Measurements from ENCODE around the gene FDX1. TPM values are rescaled to one million over a fixed set of nuclear protein-coding genes. Genes with fewer than 3 reads are reported as not detected.

The FDX1 gene
- total RNA-seq, 1 donor from 2014 or later, result 13.0 TPM

GRCh38 chr11:110507328-110507727 lies 77.6 kb downstream of the FDX1 start:
- no peak overlapping the region for H3K4me3 Mint-ChIP-seq
- H3K9ac ChIP-seq, result no peak overlapping the region
- no peaks in the 10 kb centered on the region for H4K20me1 ChIP-seq (ENCODE audit: low read depth)
- no peaks in the 10 kb centered on the region for H3K79me2 ChIP-seq (ENCODE audit: low read depth)
- no peaks in the 10 kb centered on the region for H3K9me3 Mint-ChIP-seq
- no peaks in the 10 kb centered on the region for H3K4me1 ChIP-seq
- no peaks in the 10 kb centered on the region for H3K36me3 Mint-ChIP-seq
- H3K9me3 ChIP-seq (ENCODE audit: low read depth), result no peaks in the 10 kb centered on the region
- H3K36me3 ChIP-seq, result no peaks in the 10 kb centered on the region
- no peak for DNase-seq (ENCODE audit: low spot score)
- H3K4me2 ChIP-seq, result no peak overlapping the region
- H3F3A ChIP-seq (ENCODE audit: low read depth), result no peaks in the 10 kb centered on the region
- no peak overlapping the region for H3K4me3 ChIP-seq
- H3K27me3 ChIP-seq, result no peaks in the 10 kb centered on the region
- TF ChIP-seq EZH2phosphoT487 (IDR thresholded peaks at IDR 0.05) (no peak), CTCF (IDR thresholded peaks at IDR 0.05) (no peak), EZH2 (IDR thresholded peaks at IDR 0.05) (no peak)
- H3K27ac Mint-ChIP-seq, result no peak overlapping the region
- no peak overlapping the region for H2AFZ ChIP-seq (replicated peaks)
- H3K4me1 Mint-ChIP-seq, result peaks cover 3% of the 10 kb centered on the region
- no peaks in the 10 kb centered on the region for H3K27me3 Mint-ChIP-seq (ENCODE audit: insufficient read depth, low read depth)
- no peak overlapping the region for H3K27ac ChIP-seq

- no peaks in the 10 kb centered on the region for H3K27me3 ChIP-seq
- H3K27ac Mint-ChIP-seq, result no peak overlapping the region
- H3K4me3 ChIP-seq, result no peak overlapping the region
- no peak overlapping the region for H2AFZ ChIP-seq (replicated peaks)
- DNase-seq (ENCODE audit: low spot score), result no peak
- no peaks in the 10 kb centered on the region for H3K9me3 ChIP-seq (ENCODE audit: low read depth)
- peaks cover 5% of the 10 kb centered on the region for H3K4me1 Mint-ChIP-seq
- H3F3A ChIP-seq (ENCODE audit: low read depth), result no peaks in the 10 kb centered on the region
- no peaks in the 10 kb centered on the region for H3K79me2 ChIP-seq (ENCODE audit: low read depth)
- H3K36me3 Mint-ChIP-seq, result no peaks in the 10 kb centered on the region
- no peaks in the 10 kb centered on the region for H3K36me3 ChIP-seq
- H3K4me1 ChIP-seq, result no peaks in the 10 kb centered on the region
- TF ChIP-seq EZH2phosphoT487 (IDR thresholded peaks at IDR 0.05) (no peak), EZH2 (IDR thresholded peaks at IDR 0.05) (no peak)
- no peaks in the 10 kb centered on the region for H3K9me3 Mint-ChIP-seq
- no peak overlapping the region for H3K4me2 ChIP-seq
- H3K27me3 Mint-ChIP-seq (ENCODE audit: insufficient read depth, low read depth), result no peaks in the 10 kb centered on the region
- H3K9ac ChIP-seq, result no peak overlapping the region
- H3K4me3 Mint-ChIP-seq, result no peak overlapping the region
- no peak overlapping the region for H3K27ac ChIP-seq
- no peaks in the 10 kb centered on the region for H4K20me1 ChIP-seq (ENCODE audit: low read depth)
These were observed 79.0 kb downstream of the FDX1 start for GRCh38 chr11:110508786-110509185.

DNA sequence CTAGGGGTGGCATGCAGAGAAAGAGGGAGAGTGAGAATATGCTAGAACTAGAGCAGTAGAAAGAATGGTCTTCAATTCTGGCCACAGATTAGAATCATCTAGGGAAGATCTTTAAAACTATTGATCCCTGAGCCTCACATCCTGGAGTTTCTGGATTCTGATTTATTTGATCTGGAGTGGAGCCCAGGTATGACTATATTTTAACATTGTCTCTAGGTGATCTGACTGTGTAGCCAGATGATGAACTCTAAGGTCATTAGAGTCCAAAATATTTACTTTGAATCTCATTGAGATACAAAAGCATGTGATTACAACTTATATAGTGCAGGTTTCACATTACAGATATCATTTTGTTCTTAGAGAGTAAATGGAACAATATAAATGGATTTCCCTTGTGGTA lies 79.7 kb downstream of the FDX1 start:
- Mint-ChIP-seq H3K36me3 (no peaks in the 10 kb centered on the region), H3K4me1 (peaks cover 5% of the 10 kb centered on the region), H3K27me3 (ENCODE audit: insufficient read depth, low read depth) (no peaks in the 10 kb centered on the region)

More for the DNA sequence above, 79.7 kb downstream of the FDX1 start:
- Histone ChIP-seq H3K4me2 (no peak overlapping the region), H3K4me1 (no peaks in the 10 kb centered on the region), H3F3A (ENCODE audit: low read depth) (no peaks in the 10 kb centered on the region), H3K27ac (no peak overlapping the region), H3K9me3 (ENCODE audit: low read depth) (no peaks in the 10 kb centered on the region), H3K9ac (no peak overlapping the region), H3K27me3 (no peaks in the 10 kb centered on the region), H3K79me2 (ENCODE audit: low read depth) (no peaks in the 10 kb centered on the region), H2AFZ (replicated peaks) (no peak overlapping the region), H4K20me1 (ENCODE audit: low read depth) (no peaks in the 10 kb centered on the region), H3K4me3 (no peak overlapping the region), H3K36me3 (no peaks in the 10 kb centered on the region)
- Mint-ChIP-seq H3K9me3 (no peaks in the 10 kb centered on the region), H3K27ac (no peak overlapping the region), H3K4me3 (no peak overlapping the region)
- DNase-seq (ENCODE audit: low spot score), result no peak
- no peak for TF ChIP-seq EZH2phosphoT487 (IDR thresholded peaks at IDR 0.05)
- no peak for TF ChIP-seq EZH2 (IDR thresholded peaks at IDR 0.05)
- no peak for TF ChIP-seq CTCF (IDR thresholded peaks at IDR 0.05)
